GM21619 (cell line): ENCODE data around the gene APOBEC3F.
A peak's percentile ranks its signal among the peaks of the same experiment; 100 is the strongest.
"Not testable (repeated sequence)": the region's sequence is repeated elsewhere in the genome, so short reads cannot be mapped to it uniquely, and the experiment has no call there.

Source experiments
- ATAC-seq: cut with Tn5 transposase; IDR thresholded peaks from one replicate; pipeline ENCODE4 v1.9.1; 2021; ENCODE audit not compliant: unreplicated experiment

Gene APOBEC3F

GRCh38 chr22:39040538-39041296, at the start of gene APOBEC3F:
Gene APOBEC3F, plus strand, starts transcription at chr22:39040864. Its CDS starts 97 bp downstream, at chr22:39040961.
- ATAC-seq: peak; percentile 91

- ATAC-seq: not testable (repeated sequence)
These were observed 47.7 kb upstream of the APOBEC3F start for GRCh38 chr22:38992871-38993371.

DNA sequence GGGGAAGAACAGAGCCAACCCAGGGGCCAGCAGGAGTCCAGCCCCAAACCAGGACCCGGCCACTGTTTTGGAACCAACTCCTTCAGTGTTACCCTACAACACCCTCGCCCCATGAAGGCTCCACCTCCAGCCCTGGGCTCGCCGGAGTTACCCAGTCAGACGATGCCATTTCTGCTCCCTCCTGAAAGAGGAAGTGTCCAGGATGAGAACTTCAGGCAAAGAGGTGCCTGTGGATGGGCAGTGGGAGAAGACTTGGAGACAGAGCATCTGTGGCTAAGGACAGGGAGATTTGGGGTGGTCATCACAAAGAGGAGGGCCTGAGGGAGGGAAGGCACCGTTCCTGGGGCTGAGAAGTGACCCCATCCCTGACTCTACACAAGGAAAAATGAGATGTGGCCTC, 44.6 kb upstream of the APOBEC3F start:
- no peak for ATAC-seq

DNA sequence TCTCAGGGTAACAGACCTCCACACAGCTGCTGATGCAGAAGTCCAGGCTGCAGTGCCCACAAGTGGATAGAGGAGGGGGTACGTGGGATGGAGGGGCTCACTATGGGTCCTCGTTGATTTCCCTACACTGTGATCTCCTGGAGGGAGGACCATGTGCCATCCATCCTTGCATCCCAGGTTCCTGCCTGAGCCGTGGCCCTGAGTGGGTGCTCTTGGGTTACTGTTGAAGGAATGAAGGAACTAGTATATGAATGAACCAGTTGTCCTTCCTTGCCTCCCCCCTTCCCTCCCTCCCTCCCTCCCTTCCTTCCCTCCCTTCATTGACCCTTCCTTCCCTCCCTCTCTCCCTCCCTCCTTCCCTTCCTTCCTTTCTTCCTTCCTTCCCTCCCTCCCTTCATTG, 43.1 kb upstream of the APOBEC3F start:
- no peak for ATAC-seq

GRCh38 chr22:39003165-39003638, 37.5 kb upstream of the APOBEC3F start:
- ATAC-seq: peak; percentile 65

GRCh38 chr22:39007177-39007576, 33.5 kb upstream of the APOBEC3F start:
- no peak for ATAC-seq

GRCh38 chr22:39008271-39008850, 32.3 kb upstream of the APOBEC3F start:
- ATAC-seq: not testable (repeated sequence)

DNA sequence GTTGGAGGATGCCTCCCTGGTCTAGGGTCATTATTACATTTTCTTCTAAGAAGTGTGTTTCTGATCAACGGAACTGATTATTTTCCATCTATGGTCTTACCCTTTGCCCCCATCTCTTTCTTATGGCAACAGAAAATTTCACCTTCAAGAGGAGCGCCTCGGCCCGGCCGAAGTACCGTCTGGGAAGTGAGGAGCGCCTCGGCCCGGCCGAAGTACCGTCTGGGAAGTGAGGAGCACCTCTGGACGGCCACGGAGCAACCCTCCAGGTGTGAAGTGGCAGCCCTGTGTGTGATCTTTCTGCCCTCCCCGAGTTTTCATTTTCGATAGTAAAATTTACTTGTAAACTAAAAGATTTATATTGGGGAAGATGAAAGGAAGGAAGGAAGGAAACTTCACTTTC, 29.7 kb upstream of the APOBEC3F start:
- no peak for ATAC-seq

- ATAC-seq: no peak
These were observed 27.8 kb upstream of the APOBEC3F start for GRCh38 chr22:39012533-39013511.

DNA sequence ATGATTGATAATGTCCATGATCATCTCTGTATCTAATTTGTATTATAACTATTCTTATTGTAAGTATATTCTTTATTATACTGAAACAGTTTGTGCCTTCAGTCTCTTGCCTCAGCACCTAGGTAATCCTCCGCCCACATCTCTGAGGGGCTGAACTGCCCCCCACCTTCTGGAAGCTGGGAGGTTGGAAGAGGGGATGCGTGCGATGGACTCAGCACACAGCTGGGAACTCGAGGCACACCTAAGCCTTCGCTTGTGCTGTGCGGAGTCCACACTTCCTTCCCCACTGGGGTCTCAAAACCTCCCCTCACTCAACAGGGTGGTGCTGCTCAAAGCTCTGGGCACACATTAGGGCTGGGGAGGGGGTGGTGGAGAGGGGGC, 27.1 kb upstream of the APOBEC3F start:
- not testable (repeated sequence) for ATAC-seq

DNA sequence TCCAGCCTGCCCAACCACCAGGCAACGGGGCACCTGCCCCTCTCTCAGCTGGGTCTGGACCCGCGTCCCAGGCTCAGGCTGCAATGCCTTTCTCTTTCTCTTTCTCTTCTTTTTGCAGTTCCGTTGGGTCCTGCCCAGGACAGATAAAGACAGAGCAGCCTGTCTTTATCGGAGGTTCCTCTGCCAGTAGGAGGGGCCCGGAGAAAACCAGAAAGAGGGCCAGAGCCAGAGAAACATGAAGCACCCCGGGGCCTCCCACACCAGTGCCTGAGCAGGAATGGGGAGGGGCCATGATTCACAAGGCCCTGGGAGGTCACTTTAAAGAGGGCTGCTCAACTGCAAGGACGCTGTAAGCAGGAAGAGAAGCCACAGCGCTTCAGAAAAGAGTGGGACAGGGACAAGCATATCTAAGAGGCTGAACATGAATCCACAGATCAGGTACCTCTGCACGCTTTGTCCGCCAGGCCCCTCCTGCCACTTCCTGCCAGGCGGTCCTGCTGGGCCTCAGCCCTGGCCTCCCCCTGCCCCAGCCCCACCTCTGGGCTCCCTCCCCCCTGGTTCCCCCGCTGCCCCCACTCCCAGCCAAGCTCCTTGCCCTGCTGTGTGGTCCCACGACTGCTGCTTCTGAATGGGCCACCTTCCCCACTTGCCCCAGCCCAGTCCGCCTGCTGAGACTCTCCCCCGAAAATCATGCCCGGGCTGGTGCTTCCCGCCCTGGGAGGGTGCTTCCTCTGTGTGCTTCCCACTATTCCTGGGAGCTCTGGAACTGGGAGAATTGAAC, 26.5 kb upstream of the APOBEC3F start, which contains the start of gene APOBEC3C:
Gene APOBEC3C, plus strand, starts transcription at position 316 of the 781 bp plus-strand sequence. Its CDS starts 106 bp downstream, at position 422.
- peak; percentile 85 for ATAC-seq

- ATAC-seq: not testable (repeated sequence)
These were observed 25.9 kb upstream of the APOBEC3F start for GRCh38 chr22:39014723-39015121.

GRCh38 chr22:39016592-39016991, 24.1 kb upstream of the APOBEC3F start:
- no peak for ATAC-seq

DNA sequence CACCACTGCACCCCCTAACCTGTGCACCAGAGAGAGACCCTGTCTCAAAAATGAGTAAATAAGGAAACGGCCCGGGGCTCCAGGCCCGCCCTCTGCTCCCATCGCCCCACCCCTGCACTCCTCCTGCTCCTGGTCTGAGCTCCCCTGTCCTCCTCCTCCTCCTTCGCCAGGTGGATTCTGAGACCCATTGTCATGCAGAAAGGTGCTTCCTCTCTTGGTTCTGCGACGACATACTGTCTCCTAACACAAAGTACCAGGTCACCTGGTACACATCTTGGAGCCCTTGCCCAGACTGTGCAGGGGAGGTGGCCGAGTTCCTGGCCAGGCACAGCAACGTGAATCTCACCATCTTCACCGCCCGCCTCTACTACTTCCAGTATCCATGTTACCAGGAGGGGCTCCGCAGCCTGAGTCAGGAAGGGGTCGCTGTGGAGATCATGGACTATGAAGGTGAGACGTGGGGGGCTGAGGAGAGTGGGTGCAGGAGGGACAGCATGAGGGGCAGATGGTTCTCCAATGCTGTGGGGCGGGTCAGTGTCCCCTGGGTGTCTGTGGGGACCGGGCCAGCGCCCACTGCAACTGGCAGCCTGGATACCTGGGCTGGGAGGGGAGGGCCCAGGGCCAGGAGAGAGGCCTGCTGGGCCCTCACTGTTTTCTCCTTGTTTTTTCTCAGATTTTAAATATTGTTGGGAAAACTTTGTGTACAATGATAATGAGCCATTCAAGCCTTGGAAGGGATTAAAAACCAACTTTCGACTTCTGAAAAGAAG, 22.9 kb upstream of the APOBEC3F start:
- no peak for ATAC-seq

DNA sequence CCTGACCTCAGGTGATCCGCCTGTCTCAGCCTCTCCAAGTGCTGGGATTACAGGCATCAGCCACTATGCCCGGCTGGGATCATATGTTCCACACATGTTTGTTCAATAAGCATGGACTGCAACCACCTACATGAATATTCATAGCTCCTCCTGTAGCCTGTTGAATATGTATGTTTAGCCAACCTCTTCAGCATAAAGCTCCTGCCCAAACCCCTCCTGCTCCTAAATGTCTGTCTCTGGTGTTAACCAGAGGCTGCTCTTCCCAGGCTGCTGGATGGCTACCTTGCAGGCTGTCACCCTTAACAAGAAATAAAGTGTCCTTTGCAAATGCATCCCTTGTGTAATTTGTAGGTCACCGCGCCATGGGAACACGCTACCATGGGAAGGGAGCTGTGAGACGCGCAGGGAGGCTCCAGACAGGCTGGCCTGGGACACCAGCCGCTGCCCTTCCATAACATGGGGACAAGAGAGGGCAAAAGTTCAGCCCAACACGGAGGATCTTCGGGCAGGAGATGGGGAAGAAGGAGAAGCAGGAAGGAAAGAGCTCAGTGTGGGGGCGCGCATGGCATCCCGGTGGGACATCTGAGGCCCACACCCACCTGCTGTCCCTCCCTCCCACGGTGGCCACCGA, 20.5 kb upstream of the APOBEC3F start:
- not testable (repeated sequence) for ATAC-seq

- no peak for ATAC-seq
These were observed 19.0 kb upstream of the APOBEC3F start for GRCh38 chr22:39021552-39022250.

DNA sequence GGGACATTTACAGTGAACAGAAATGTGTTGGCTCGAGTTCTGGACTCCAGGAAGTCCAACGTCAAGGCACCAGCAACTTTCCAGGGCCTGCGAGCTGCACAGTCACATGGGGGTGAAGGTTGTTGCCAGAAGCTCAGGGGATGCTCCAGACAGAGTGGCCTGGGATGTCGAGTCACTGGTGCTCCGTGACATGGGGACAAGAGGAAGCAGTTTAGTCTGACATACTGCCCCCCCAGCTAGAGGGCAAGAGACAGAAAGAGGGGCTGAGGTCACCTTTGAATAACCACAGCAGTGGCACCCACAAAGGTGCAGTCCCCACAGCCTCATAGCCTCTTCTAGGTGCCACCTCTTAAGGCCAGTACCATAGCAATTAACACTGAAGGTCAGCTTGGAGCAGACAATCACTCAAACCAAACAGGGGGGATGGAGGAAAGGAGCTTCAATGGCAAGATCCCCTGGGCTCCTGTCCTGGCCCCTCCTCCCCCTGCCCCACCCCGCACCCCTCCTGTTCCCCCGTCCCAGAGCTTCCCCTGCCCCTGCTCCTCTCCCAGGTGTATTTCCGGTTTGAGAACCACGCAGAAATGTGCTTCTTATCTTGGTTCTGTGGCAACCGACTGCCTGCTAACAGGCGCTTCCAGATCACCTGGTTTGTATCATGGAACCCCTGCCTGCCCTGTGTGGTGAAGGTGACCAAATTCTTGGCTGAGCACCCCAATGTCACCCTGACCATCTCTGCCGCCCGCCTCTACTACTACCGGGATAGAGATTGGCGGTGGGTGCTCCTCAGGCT, 15.9 kb upstream of the APOBEC3F start:
- ATAC-seq: no peak
